ENCODE results near the gene OAF. TPM values are rescaled to one million over a fixed set of nuclear protein-coding genes. Genes with fewer than 3 reads are reported as not detected.

The OAF gene
- total and polyA plus RNA-seq, 2 experiments from 2014 or later = 1.1 to 3.0 TPM

GRCh38 chr11:120224361-120224760 lies 13.5 kb downstream of the OAF start (continued):
- no peak for TF ChIP-seq ZNF462 (CRISPR knock-in tag; IDR thresholded peaks at IDR 0.05)
- no peak for TF ChIP-seq JUNB (IDR thresholded peaks at IDR 0.05; ENCODE audit: unreplicated experiment)
- no peak for TF ChIP-seq CREB1 (CRISPR knock-in tag; IDR thresholded peaks at IDR 0.05; ENCODE audit: low read depth)

- Histone ChIP-seq H3K27me3 (ENCODE audit: insufficient read depth) (no peaks in the 10 kb centered on the region), H3K4me3 (no peak overlapping the region), H2AFZ (no peak overlapping the region), H3K4me2 (no peak overlapping the region), H3K79me2 (replicated peaks; ENCODE audit: insufficient read depth) (no peaks in the 10 kb centered on the region), H4K20me1 (replicated peaks; ENCODE audit: insufficient read depth) (no peaks in the 10 kb centered on the region), H3K27ac (ENCODE audit: low read depth) (no peak overlapping the region), H3K9me2 (ENCODE audit: insufficient read depth) (no peaks in the 10 kb centered on the region), H3K4me1 (ENCODE audit: insufficient read depth) (0 out of 2 replicates have a peak, but pooled peaks cover 4% of the 10 kb centered on the region), H3F3A (replicated peaks; ENCODE audit: low read depth) (no peaks in the 10 kb centered on the region), H3K36me3 (ENCODE audit: insufficient read depth) (no peaks in the 10 kb centered on the region)
- H3K9me3 Mint-ChIP-seq = no peaks in the 10 kb centered on the region
- H3K4me3 Mint-ChIP-seq = no peak overlapping the region; the same call in 2 of the 3 replicates
- TF ChIP-seq POLR2AphosphoS5 (IDR thresholded peaks at IDR 0.05; ENCODE audit: low read depth) = no peak
- TF ChIP-seq NANOG (IDR thresholded peaks at IDR 0.05; ENCODE audit: borderline replicate concordance) = no peak
- no peak for TF ChIP-seq ZNF462 (CRISPR knock-in tag; IDR thresholded peaks at IDR 0.05)
- TF ChIP-seq JUNB (IDR thresholded peaks at IDR 0.05; ENCODE audit: unreplicated experiment) = no peak
- ATAC-seq (peak; percentile 24), DNase-seq (ENCODE audit: low spot score) (no peak)
- H3K27ac Mint-ChIP-seq = no peak overlapping the region
- peaks cover 16% of the 10 kb centered on the region for H3K27me3 Mint-ChIP-seq (ENCODE audit: insufficient read depth, low read depth, poor library complexity)
- peaks cover 30% of the 10 kb centered on the region for H3K4me1 Mint-ChIP-seq
- H3K36me3 Mint-ChIP-seq (ENCODE audit: low read depth) = no peaks in the 10 kb centered on the region
Measured at GRCh38 chr11:120224972-120225909, 14.4 kb downstream of the OAF start.

Data from GM23338 (cell line).